ENCODE data around the gene TLE1.

DNA sequence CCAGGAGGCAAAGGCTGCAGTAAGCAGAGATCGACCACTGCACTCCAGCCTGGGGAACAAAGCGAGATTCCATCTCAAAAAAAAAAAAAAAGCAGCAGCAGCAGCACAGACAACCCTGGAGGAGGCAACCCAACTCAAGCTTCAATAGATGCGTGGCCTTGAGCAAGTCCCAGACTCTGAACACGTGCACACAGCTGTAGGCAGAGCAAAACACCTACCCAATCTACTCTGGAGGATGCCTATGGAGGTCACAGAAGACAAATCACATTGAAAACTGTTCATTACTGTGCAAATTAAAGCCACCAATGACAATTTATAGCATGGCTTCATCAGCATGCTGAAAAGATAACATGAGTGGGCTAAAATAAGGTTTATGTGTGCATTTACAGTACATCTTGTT is 7.2 kb downstream of the TLE1 start:
- TF ChIP-seq POLR2A (IDR thresholded peaks at IDR 0.05) (no peak), POLR2AphosphoS5 (IDR thresholded peaks at IDR 0.05; ENCODE audit: insufficient read depth in 1 of 2, low read depth in 1 of 2) (no peak)
- TF ChIP-seq, protein P1, sequence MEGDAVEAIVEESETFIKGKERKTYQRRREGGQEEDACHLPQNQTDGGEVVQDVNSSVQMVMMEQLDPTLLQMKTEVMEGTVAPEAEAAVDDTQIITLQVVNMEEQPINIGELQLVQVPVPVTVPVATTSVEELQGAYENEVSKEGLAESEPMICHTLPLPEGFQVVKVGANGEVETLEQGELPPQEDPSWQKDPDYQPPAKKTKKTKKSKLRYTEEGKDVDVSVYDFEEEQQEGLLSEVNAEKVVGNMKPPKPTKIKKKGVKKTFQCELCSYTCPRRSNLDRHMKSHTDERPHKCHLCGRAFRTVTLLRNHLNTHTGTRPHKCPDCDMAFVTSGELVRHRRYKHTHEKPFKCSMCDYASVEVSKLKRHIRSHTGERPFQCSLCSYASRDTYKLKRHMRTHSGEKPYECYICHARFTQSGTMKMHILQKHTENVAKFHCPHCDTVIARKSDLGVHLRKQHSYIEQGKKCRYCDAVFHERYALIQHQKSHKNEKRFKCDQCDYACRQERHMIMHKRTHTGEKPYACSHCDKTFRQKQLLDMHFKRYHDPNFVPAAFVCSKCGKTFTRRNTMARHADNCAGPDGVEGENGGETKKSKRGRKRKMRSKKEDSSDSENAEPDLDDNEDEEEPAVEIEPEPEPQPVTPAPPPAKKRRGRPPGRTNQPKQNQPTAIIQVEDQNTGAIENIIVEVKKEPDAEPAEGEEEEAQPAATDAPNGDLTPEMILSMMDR (IDR thresholded peaks at IDR 0.05) = no peak
